GM18517 (cell line): ENCODE data around the gene CLEC4D.
"Not testable (repeated sequence)": the region's sequence is repeated elsewhere in the genome, so short reads cannot be mapped to it uniquely, and the experiment has no call there.

Experiments used
- ATAC-seq: cut with Tn5 transposase; IDR thresholded peaks from one replicate; pipeline ENCODE4 v1.9.1; 2021; ENCODE audit warnings: mild to moderate bottlenecking, moderate library complexity; ENCODE audit not compliant: unreplicated experiment

The CLEC4D gene

GRCh38 chr12:8513256-8513655 lies at the start of gene CLEC4D:
TSS of gene CLEC4D (plus strand) at chr12:8513503. CDS start at chr12:8513733, 230 bp downstream.
- ATAC-seq: no peak

GRCh38 chr12:8465301-8465996 lies 47.9 kb upstream of the CLEC4D start:
- ATAC-seq: no peak

GRCh38 chr12:8466241-8466640 lies 47.1 kb upstream of the CLEC4D start:
- no peak for ATAC-seq

- no peak for ATAC-seq
These were observed 42.2 kb upstream of the CLEC4D start for GRCh38 chr12:8471090-8471489.

GRCh38 chr12:8475508-8476203 lies 37.6 kb upstream of the CLEC4D start:
- no peak for ATAC-seq

- ATAC-seq: no peak
These were observed 30.7 kb upstream of the CLEC4D start for GRCh38 chr12:8482571-8483061.

- ATAC-seq: no peak
These were observed 30.2 kb upstream of the CLEC4D start for GRCh38 chr12:8483079-8483478.

GRCh38 chr12:8491646-8492530 lies 21.4 kb upstream of the CLEC4D start:
- ATAC-seq: no peak

- peak; percentile 98 for ATAC-seq
These were observed 20.2 kb upstream of the CLEC4D start for GRCh38 chr12:8493084-8493483.

GRCh38 chr12:8495671-8496070 lies 17.6 kb upstream of the CLEC4D start:
- not testable (repeated sequence) for ATAC-seq

GRCh38 chr12:8496074-8496473 lies 17.2 kb upstream of the CLEC4D start:
- not testable (repeated sequence) for ATAC-seq

- ATAC-seq: no peak
These were observed 13.7 kb upstream of the CLEC4D start for GRCh38 chr12:8499616-8500015.

GRCh38 chr12:8501720-8502119 lies 11.6 kb upstream of the CLEC4D start:
- no peak for ATAC-seq

- no peak for ATAC-seq
These were observed 9.0 kb upstream of the CLEC4D start for GRCh38 chr12:8504351-8504750.

- ATAC-seq: no peak
These were observed 5.7 kb upstream of the CLEC4D start for GRCh38 chr12:8507596-8507995.

- no peak for ATAC-seq
These were observed 5.1 kb upstream of the CLEC4D start for GRCh38 chr12:8508223-8508622.

GRCh38 chr12:8508910-8509841 lies 4.1 kb upstream of the CLEC4D start:
- no peak for ATAC-seq

GRCh38 chr12:8517971-8518370 lies 4.7 kb downstream of the CLEC4D start:
- no peak for ATAC-seq

GRCh38 chr12:8519171-8519570 lies 5.9 kb downstream of the CLEC4D start:
- ATAC-seq: no peak
